Cardiac muscle cell (in vitro differentiated cells and primary cell): ENCODE data around the gene FGD3. TPM values are rescaled to one million over a fixed set of nuclear protein-coding genes. Genes with fewer than 3 reads are reported as not detected.
"Not testable (repeated sequence)": the region's sequence is repeated elsewhere in the genome, so short reads cannot be mapped to it uniquely, and the experiment has no call there.

Source experiments
- DNase-seq, 2 donors: peaks; one replicate each; pipeline versions ENCODE4 v3.0.0 to v3.0.0-alpha.2; 2010 to 2017; ENCODE audit warnings: low read depth in 1 of 2, low spot score in 1 of 2
- H3K27ac ChIP-seq: fragments of 200-600 bp; sonication (generic); 2 replicates; pipeline ENCODE4 v1.5.1; 2016
- H3K27me3 ChIP-seq: fragments of 200-600 bp; sonication (generic); 2 replicates; pipeline ENCODE4 v1.6.0; 2016; ENCODE audit warnings: control low read depth
- H3K36me3 ChIP-seq: fragments of 200-600 bp; sonication (generic); 2 replicates; pipeline ENCODE4 v1.5.1; 2016; ENCODE audit warnings: control low read depth
- H3K4me1 ChIP-seq: fragments of 200-600 bp; sonication (generic); 2 replicates; pipeline ENCODE4 v1.8.1; 2017; ENCODE audit warnings: low read depth, mild to moderate bottlenecking, mixed run types
- H3K4me3 ChIP-seq: fragments of 200-600 bp; sonication (generic); 2 replicates; pipeline ENCODE4 v1.5.1; 2016; ENCODE audit warnings: mild to moderate bottlenecking
- H3K9me3 ChIP-seq: fragments of 200-600 bp; sonication (generic); 2 replicates; pipeline ENCODE4 v1.5.1; 2017; ENCODE audit warnings: low read depth, mild to moderate bottlenecking, control low read depth
- CTCF ChIP-seq: IDR thresholded peaks from 2 replicates; pipeline ENCODE4 v1.5.1; 2012; ENCODE audit warnings: low read depth, mild to moderate bottlenecking, low read length
- polyA plus RNA-seq: library from polyadenylated mRNA; unstranded; fragments of >200 nt; fragmentation: Nextera tagmentation; extraction: Ambion mirVana; gene quantifications from 2 replicates; pipeline ENCODE4 v1.2.1, GENCODE V29; 2016
- total RNA-seq: library from RNA; depleted of rRNA; stranded (reverse); fragments of >200 nt; gene quantifications from 2 replicates; pipeline ENCODE4 v1.2.3, GENCODE V29; 2016

The FGD3 gene
- total and polyA plus RNA-seq, 2 experiments from 2014 or later = 0.18 TPM; not detected in 1

- Histone ChIP-seq H3K27me3 (peaks cover 4% of the 10 kb centered on the region), H3K9me3 (no peaks in the 10 kb centered on the region), H3K27ac (no peak overlapping the region), H3K4me3 (no peak overlapping the region), H3K4me1 (no peaks in the 10 kb centered on the region), H3K36me3 (no peaks in the 10 kb centered on the region)
- TF ChIP-seq CTCF = no peak
- DNase-seq = no peak
Observed at GRCh38 chr9:93012963-93013855, 65.9 kb downstream of the FGD3 start.

- DNase-seq = no peak
- Histone ChIP-seq H3K27me3 (peaks cover 4% of the 10 kb centered on the region), H3K27ac (no peak overlapping the region), H3K36me3 (no peaks in the 10 kb centered on the region), H3K9me3 (no peaks in the 10 kb centered on the region), H3K4me1 (no peaks in the 10 kb centered on the region), H3K4me3 (no peak overlapping the region)
- TF ChIP-seq CTCF = no peak
Observed at GRCh38 chr9:93013856-93014582, 66.7 kb downstream of the FGD3 start.

DNA sequence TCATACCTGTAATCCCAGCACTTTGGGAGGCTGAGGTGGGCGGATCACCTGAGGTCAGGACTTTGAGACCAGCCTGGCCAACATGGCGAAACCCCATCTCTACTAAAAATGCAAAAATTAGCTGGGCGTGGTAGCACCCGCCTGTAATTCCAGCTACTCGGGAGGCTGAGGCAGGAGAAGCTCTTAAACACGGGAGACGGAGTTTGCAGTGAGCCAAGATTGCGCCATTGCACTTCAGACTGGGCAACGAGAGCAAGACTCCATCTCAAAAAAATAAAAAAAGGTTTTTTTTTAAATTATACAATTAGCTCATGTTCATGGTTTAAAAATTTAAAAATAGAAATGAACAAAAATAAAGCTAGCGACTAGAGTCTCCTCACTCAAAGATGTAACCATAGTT lies 67.9 kb downstream of the FGD3 start:
- not testable (repeated sequence) for H3K27me3 ChIP-seq, H3K36me3 ChIP-seq, H3K4me1 ChIP-seq, H3K9me3 ChIP-seq, H3K27ac ChIP-seq, DNase-seq, H3K4me3 ChIP-seq

DNA sequence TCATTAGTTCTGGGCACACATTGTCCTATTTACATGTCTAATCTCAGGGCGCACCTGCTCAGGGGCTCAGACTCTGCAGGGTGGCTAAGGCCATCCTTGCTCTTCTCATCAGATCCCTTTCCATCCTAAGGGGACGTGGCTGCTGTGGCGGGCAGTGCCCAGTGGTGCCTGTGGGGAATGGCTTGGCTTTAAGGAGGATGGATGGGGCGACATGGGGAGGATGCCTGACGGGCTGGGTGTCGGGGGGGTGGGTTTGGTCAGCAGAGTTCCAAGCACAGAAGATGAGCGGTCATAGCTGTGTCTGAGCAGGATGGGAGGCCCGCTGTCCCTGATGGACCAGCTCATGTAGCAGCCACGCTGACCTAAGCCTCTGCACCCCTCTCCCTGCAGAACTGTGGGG lies 70.3 kb downstream of the FGD3 start:
- no peaks in the 10 kb centered on the region for H3K36me3 ChIP-seq
- no peak for TF ChIP-seq CTCF
- H3K27ac ChIP-seq = no peak overlapping the region
- no peak for DNase-seq
- no peaks in the 10 kb centered on the region for H3K9me3 ChIP-seq
- no peak overlapping the region for H3K4me3 ChIP-seq
- H3K27me3 ChIP-seq = no peaks in the 10 kb centered on the region
- no peaks in the 10 kb centered on the region for H3K4me1 ChIP-seq

DNA sequence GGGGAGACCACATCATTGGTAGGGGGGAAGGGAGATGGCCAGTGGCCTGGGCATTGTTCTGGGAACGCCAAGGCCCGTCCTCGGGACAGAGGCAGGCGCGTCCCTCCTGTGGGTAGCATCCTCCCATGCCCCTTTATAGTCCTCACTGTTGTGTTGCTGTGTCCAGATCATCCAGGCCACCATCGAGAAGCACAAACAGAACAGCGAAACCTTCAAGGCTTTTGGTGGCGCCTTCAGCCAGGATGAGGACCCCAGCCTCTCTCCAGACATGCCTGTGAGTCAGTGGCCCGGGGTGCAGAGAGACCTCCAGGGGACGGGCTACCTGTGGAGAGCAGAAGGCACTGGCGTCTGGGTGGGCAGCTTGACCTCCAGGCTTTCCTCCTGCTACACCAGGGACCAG lies 72.8 kb downstream of the FGD3 start:
- TF ChIP-seq CTCF = no peak
- Histone ChIP-seq H3K4me1 (no peaks in the 10 kb centered on the region), H3K4me3 (no peak overlapping the region), H3K36me3 (no peaks in the 10 kb centered on the region), H3K27me3 (no peaks in the 10 kb centered on the region), H3K9me3 (no peaks in the 10 kb centered on the region), H3K27ac (no peak overlapping the region)
- DNase-seq = no peak
